T-helper 1 cell (primary cell): Measurements from ENCODE around the gene RHBDL1.

ENCODE experiments used
- DNase-seq, 5 donors: peaks; one replicate each; pipeline ENCODE4 v3.0.0-alpha.2; 2012 to 2020

The RHBDL1 gene

GRCh38 chr16:708019-708418 is 32.5 kb downstream of the RHBDL1 start:
- DNase-seq = no peak

DNA sequence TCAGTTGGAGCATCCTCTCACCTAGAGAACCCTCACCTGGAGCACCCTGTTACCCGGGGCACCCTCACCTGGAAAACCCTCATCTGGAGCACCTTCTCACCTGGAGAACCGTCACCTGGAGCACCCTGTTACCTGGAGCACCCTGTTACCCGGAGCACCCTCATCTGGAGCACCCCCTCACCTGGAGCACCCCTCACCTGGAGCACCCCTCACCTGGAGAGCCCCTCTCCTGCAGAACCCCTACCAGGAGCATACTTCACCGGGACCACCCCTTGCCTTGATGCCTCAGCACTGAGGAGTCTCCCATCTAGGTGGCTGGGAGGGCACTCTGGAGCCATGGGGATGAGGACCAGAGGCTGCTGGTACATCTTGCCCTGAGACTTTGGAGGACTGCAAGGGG is 33.5 kb downstream of the RHBDL1 start:
- no peak for DNase-seq

DNA sequence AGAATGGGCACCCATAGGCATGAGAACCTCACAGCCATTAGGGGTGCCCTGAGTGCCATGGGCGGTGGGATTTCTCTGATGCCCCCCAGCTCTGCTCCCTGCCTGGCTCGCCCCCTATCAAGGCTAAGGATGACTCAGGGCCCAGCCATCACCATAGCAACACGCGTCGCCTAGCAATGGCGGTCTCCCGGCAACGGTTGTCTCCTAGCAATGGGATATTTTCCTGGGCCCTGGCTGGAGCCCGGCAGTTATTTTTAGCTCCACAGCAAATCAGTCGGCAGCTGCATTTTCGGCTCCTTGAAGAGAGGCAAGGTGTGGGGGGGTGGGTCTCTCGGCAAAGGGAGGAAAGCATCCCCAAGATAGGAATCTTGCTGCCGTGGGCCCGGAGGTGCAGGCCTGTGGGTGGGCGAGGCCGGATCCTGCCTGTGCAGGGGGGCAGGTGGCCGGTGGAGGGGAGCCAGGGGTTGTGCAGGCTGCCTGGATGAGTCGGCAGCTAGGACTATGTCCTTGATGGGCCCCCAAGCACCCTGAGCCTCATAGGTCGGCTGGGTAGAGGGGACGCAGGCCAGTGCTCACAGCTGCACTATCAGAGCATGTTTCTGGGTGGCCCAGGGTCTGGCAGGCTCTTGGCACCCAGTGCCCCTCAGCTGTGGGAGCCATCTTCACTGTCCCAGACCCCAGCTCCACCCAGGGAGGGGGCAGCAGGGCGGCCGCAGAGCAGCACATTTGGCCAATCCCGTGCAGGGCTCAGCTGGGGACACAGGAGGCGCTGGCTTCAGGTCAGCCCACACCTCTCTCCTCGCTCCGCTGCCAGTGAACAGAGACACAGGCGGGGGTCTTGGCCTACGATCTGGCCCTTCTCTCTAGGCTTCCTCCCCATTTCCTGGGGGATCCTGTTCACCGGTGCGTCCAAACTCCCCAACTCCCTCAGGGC is 34.4 kb downstream of the RHBDL1 start:
- DNase-seq = no peak

- no peak for DNase-seq
Observed at GRCh38 chr16:710500-711075, 35.1 kb downstream of the RHBDL1 start.

DNA sequence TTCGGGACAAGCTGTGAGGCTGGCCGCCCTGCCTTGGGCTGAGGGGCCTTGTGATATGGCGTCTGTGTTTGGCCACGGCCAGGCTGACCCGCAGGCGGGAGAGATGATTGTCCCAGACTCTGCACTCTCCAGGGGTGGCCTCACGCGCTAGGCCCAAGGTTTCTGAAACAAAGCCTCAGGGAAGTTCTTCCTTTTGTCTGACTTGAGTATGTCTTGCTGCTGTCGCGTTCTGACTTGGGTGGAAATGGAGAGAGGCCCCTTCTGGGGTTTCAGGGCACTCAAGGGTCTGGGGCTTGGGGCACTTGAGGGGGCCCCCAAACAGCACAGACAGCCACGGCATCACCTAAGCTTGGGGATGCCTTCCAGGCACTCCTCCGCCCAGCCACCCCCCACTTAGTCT is 35.6 kb downstream of the RHBDL1 start:
- DNase-seq = no peak

- DNase-seq = peak; percentile 63 to 75 (median 72)
Observed at GRCh38 chr16:711548-712320, 36.3 kb downstream of the RHBDL1 start.

GRCh38 chr16:712740-713250 is 37.3 kb downstream of the RHBDL1 start:
- DNase-seq = peak in 1 of 5 donors; percentile 34

GRCh38 chr16:714079-714478 is 38.6 kb downstream of the RHBDL1 start:
- no peak for DNase-seq

GRCh38 chr16:714558-715476 is 39.3 kb downstream of the RHBDL1 start, which contains the start of gene METRN:
METRN (plus strand) TSS chr16:715118; CDS start chr16:715290, 172 bp downstream.
- DNase-seq = peak; percentile 80 to 88 (median 84)

- DNase-seq = no peak
Observed at GRCh38 chr16:715477-716199, 40.2 kb downstream of the RHBDL1 start.

GRCh38 chr16:716200-716568 is 40.7 kb downstream of the RHBDL1 start:
- no peak for DNase-seq

DNA sequence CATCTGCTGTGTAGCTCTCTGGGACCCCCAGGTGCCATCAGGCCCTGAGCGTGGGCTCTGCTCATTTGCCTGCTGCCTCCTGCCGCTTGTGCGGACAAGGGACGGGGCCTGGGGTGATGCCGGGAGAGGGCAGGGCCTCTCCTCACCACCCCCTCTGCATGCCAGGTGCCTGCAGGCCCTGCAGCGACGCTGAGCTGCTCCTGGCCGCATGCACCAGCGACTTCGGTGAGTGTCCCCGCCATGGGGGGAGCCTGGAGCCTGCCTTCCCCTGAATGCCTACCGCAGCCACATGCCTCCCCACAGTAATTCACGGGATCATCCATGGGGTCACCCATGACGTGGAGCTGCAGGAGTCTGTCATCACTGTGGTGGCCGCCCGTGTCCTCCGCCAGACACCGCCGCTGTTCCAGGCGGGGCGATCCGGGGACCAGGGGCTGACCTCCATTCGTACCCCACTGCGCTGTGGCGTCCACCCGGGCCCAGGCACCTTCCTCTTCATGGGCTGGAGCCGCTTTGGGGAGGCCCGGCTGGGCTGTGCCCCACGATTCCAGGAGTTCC is 41.4 kb downstream of the RHBDL1 start:
- DNase-seq = no peak

DNA sequence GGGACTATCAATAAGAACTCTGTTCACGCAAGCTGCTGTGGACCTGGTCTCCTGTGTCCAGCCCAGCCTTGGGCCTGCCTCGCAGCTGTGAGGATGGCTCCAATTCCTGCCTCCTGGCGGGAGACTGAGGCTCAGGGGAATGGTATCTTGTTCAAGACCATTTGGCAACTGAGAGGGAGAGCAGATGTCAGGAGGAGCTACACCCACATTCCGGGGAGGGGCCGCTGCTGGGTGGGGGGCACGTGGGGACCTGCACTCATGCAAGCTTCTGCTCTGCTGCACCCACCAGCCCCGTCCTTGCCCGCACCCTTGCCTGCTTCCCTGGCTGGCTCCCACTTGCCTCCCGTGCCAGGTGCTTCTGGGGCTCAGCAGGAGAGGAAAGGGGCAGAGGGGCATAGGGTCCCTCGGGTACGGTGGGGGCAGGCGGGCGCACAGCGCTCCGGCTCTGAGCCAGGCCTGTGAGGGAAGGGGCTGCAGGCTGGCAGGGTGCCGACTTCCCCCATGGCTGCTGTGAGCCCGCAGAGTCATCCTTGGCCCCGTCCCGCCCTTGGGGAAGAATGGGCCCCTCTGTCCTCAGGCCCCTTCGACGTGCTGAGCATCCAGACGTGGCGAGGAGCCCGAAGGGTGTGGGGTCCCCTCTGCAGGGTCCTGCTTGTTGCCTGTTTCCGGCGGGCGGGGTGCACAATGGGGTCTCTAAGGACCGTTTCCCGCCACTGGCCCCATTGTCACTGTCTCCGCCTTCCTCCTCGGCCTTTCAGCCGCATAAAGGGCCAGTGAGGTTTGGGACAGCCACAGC is 42.2 kb downstream of the RHBDL1 start:
- DNase-seq = no peak

DNA sequence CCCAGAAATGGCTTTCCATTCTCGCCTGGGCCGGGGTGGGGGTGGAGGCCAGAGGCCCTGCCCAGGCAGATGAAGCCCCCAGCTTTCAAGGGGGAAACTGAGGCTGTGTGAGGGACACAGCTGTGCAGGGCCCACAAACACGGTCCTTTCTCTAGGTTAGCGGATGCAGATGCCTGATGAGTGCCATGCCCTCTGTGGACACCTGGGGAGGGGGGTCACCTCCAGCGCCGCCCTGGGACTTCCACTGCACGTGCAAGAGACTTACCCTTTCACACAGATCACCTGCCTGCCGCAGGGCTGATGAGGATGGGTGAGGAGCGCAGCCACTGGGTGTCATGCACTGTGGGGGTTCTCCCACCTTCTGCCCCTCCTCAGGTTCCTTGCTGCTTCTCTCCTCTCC is 42.9 kb downstream of the RHBDL1 start:
- DNase-seq = no peak

- no peak for DNase-seq
Observed at GRCh38 chr16:718922-719321, 43.5 kb downstream of the RHBDL1 start.

- peak in 1 of 5 donors; percentile 30 for DNase-seq
Observed at GRCh38 chr16:719815-720446, 44.5 kb downstream of the RHBDL1 start.

DNA sequence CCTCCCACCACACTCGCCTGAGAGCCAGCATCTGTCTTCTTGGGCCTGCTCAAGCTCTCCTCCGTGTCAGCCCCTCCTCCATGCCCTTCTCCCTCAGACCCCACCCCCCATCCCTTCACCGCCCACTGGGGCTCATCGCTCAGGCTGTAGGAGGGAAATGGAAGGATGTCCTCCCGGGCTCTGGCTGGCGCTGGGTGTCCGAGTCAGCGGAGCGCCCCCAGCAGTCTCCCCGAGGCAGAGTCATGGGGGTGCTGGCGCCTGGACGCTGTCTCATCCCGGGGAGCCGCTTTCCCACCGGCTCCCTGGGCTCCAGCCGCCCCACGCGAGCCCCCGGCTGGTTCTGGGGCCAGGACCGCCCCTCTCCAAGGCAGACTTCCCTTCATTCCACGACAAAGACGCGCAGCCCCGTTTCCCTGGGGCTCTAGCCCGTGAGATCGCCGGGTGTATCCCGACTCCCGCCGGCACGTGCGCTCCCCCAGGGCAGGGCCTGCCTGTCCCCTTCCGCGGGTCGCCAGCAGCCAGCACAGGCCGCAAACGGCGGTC is 45.0 kb downstream of the RHBDL1 start:
- peak in 1 of 5 donors; percentile 31 for DNase-seq

DNA sequence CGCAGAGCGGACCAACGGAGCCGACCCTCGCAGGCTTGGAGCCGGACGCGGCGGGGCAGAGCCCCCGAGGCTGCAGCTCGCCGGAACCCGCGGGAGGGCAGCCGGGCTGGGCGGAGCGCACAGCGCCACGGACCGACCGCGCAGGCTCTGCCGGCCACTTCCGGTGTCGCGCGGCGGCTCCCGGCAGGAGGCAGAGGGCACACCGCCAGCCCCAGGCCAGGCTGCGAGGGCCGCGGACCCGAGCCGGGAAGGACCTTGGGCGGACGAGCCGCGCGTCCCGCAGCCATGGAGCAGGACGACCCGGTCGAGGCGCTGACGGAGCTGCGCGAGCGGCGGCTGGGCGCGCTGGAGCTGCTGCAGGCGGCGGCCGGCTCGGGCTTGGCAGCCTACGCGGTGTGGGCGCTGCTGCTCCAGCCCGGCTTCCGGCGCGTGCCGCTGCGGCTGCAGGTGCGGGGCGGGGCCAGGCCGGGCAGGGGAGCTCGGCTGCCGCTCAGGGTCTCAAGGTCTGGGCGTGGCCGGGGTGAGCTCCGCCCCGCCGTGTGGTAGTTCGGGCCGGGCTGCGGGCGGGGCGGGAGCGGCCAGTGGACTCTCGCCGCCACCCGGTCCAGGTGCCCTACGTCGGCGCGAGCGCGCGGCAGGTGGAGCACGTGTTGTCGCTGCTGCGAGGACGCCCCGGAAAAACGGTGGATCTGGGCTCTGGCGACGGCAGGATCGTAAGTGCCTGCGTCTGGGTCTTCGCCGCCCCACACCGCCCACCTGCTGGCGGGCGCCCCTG is 45.7 kb downstream of the RHBDL1 start, which contains the start of gene ANTKMT:
Gene ANTKMT (plus strand): TSS at position 157 of the 775 bp plus-strand sequence. CDS start 129 bp downstream, at position 286.
- peak; percentile 48 to 77 (median 67) for DNase-seq
